Esophagus muscularis mucosa (tissue), 4 donors: ENCODE measurements around the gene JAKMIP1. TPM values are rescaled to one million over a fixed set of nuclear protein-coding genes. Genes with fewer than 3 reads are reported as not detected.

Source experiments
- DNase-seq: peaks from one replicate; pipeline ENCODE4 v3.0.0-alpha.2; 2017; ENCODE audit errors: extremely low spot score
- H3K27ac ChIP-seq, 4 donors: fragments of 200-600 bp; sonication (generic); replicated peaks in 1 of 4; 1 replicate in 3 of 4; 2 replicates in 1 of 4; pipeline ENCODE4 v1.5.1; 2016 to 2019; ENCODE audit warnings: mild to moderate bottlenecking in 1 of 4
- H3K27me3 ChIP-seq, 4 donors: fragments of 200-600 bp; sonication (generic); one replicate each; pipeline versions ENCODE4 v1.5.1 to v1.6.0; 2016 to 2019
- H3K36me3 ChIP-seq, 4 donors: fragments of 200-600 bp; sonication (generic); one replicate each; pipeline ENCODE4 v1.5.1; 2016 to 2019
- H3K4me1 ChIP-seq, 4 donors: fragments of 200-600 bp; sonication (generic); one replicate each; pipeline ENCODE4 v1.5.1; 2016 to 2019
- H3K4me3 ChIP-seq, 4 donors: fragments of 200-600 bp; sonication (generic); 1 replicate in 2 of 4; 2 replicates in 2 of 4; pipeline ENCODE4 v1.5.1; 2016 to 2019; ENCODE audit warnings: mild to moderate bottlenecking in 4 of 4, moderate library complexity in 1 of 4
- H3K9me3 ChIP-seq, 4 donors: fragments of 200-600 bp; sonication (generic); 1 replicate in 3 of 4; 2 replicates in 1 of 4; pipeline ENCODE4 v1.5.1; 2016 to 2019
- EP300 ChIP-seq: sonication (generic); formaldehyde crosslinking; IDR thresholded peaks from one replicate; pipeline ENCODE4 v1.6.1; 2017; ENCODE audit warnings: antibody characterized with exemption
- POLR2A ChIP-seq: fragments of 450-650 bp; IDR thresholded peaks from one replicate; pipeline ENCODE4 v1.6.1; 2017; ENCODE audit warnings: antibody characterized with exemption, moderate library complexity, mild to moderate bottlenecking, low read depth
- POLR2AphosphoS5 ChIP-seq, 2 donors: sonication (generic); formaldehyde crosslinking; IDR thresholded peaks; one replicate each; pipeline ENCODE4 v1.6.1; 2017; ENCODE audit warnings: antibody characterized with exemption in 2 of 2
- WGBS: methylation state at CpG from one replicate; pipeline ENCODE4 v1.1.5; 2018; 5-methylcytosine and 5-hydroxymethylcytosine counted together
- intact Hi-C: fragments of 100-400 bp; cut with DNase I; formaldehyde crosslinking; loops from one replicate; pipeline ENCODE4 v1.15.1; 2023
- total RNA-seq, 4 donors: library from RNA; depleted of rRNA; stranded (reverse); fragments of >200 nt; gene quantifications; one replicate each; pipeline versions ENCODE4 v1.1.0 to v1.2.1, GENCODE V29; 2016
- TF ChIP-seq, protein P1 (sequence below), 3 experiments: fragments of 200-600 bp in 2 of 3; fragments of 450-650 bp in 1 of 3; sonication (generic) in 2 of 3; IDR thresholded peaks; one replicate each; pipeline ENCODE4 v1.5.1; 2017 to 2019; ENCODE audit warnings: antibody characterized with exemption in 3 of 3, mild to moderate bottlenecking in 2 of 3, moderate library complexity in 1 of 3

The JAKMIP1 gene
- total RNA-seq, 4 donors from 2014 or later, result 0.57 to 2.8 (median 0.91) TPM

DNA sequence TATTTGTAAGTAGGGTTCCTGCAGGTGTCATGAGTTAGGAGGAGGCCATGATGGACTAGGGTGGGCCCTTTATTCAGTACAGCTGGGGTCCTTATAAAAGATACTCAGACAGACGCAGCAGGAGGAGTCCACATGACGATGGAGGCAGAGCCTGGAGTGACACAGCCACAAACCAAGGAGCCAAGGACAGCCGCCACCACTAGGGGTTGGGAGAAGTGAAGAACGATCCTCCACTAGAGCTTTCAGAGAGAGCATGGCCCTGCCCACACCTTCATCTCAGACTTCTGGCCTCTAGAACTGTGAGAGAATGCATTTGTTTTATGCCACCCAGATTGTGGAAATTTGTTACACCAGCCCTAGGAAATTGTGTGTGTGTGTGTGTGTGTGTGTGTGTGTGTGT is 31.1 kb downstream of the JAKMIP1 start:
- Histone ChIP-seq H3K36me3 (no peaks in the 10 kb centered on the region), H3K27ac (no peak overlapping the region), H3K9me3 (peaks cover 0 to 9% (median 5%) of the 10 kb centered on the region in 4 donors), H3K4me3 (no peak overlapping the region), H3K4me1 (no peaks in the 10 kb centered on the region), H3K27me3 (peaks cover 0 to 8% (median 0%) of the 10 kb centered on the region in 4 donors)
- TF ChIP-seq, protein P1, sequence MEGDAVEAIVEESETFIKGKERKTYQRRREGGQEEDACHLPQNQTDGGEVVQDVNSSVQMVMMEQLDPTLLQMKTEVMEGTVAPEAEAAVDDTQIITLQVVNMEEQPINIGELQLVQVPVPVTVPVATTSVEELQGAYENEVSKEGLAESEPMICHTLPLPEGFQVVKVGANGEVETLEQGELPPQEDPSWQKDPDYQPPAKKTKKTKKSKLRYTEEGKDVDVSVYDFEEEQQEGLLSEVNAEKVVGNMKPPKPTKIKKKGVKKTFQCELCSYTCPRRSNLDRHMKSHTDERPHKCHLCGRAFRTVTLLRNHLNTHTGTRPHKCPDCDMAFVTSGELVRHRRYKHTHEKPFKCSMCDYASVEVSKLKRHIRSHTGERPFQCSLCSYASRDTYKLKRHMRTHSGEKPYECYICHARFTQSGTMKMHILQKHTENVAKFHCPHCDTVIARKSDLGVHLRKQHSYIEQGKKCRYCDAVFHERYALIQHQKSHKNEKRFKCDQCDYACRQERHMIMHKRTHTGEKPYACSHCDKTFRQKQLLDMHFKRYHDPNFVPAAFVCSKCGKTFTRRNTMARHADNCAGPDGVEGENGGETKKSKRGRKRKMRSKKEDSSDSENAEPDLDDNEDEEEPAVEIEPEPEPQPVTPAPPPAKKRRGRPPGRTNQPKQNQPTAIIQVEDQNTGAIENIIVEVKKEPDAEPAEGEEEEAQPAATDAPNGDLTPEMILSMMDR (IDR thresholded peaks at IDR 0.05), result no peak
- TF ChIP-seq POLR2A (no peak), POLR2AphosphoS5 (IDR thresholded peaks at IDR 0.05) (no peak), EP300 (no peak)
- no peak for DNase-seq
- intact Hi-C loops, result no loop called here
- 80% methylated on average over 4 of the region's 4 CpGs for WGBS

DNA sequence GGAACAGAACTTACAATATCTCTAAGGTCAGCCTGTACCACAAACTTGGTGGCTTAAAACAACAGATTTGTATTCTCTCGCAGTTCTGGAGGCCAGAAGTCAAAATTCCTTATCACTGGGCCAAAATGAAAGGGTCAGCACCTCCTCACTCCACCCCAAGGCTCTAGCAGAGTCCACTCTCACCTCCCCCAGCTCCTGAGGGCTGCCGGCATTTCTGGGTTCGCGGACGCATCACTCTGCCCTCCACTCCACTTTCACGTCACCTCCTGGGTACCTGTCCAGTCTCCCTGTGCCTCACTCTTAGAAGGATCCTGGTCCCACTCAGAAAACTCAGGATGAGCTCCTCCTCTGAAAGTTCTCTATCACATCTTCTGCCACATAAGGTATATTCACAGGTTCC is 34.6 kb downstream of the JAKMIP1 start:
- intact Hi-C loops, result no loop called here
- Histone ChIP-seq H3K27me3 (peaks cover 0 to 8% (median 0%) of the 10 kb centered on the region in 4 donors), H3K36me3 (no peaks in the 10 kb centered on the region), H3K27ac (no peak overlapping the region), H3K9me3 (peaks cover 0 to 17% (median 12%) of the 10 kb centered on the region in 4 donors), H3K4me3 (no peak overlapping the region), H3K4me1 (no peaks in the 10 kb centered on the region)
- 89% methylated on average over 6 of the region's 6 CpGs for WGBS
- no peak for DNase-seq
- TF ChIP-seq EP300, result no peak
- TF ChIP-seq, protein P1 (IDR thresholded peaks at IDR 0.05), result no peak

DNA sequence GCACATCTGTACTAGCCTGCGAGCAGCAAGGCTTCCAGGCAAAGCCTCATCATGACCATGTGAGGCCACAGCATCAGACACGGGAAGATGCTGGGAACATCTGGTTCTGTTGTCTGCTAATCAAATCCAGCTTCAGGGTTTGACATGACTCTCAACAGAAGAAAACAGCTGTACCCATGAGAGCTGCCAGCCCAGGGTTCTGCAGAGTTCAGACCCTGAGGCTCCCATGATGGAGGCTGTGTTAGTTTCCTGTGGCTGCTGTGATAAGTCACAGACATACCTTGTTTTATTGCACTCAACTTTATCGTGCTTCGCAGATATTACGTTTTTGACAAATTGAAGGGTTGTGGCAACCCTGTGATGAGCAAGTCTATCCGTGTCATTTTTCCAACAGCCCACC is 37.5 kb downstream of the JAKMIP1 start:
- WGBS, result 87% methylated on average over 6 of the region's 6 CpGs
- Histone ChIP-seq H3K27me3 (peaks cover 0 to 8% (median 0%) of the 10 kb centered on the region in 4 donors), H3K4me1 (no peaks in the 10 kb centered on the region), H3K36me3 (no peaks in the 10 kb centered on the region), H3K4me3 (no peak overlapping the region), H3K27ac (no peak overlapping the region), H3K9me3 (peaks cover 0 to 17% (median 12%) of the 10 kb centered on the region in 4 donors)
- intact Hi-C loops, result no loop called here
- TF ChIP-seq POLR2AphosphoS5 (IDR thresholded peaks at IDR 0.05) (no peak), POLR2A (no peak), EP300 (no peak)
- TF ChIP-seq, protein P1 (IDR thresholded peaks at IDR 0.05), result no peak
- DNase-seq, result no peak

DNA sequence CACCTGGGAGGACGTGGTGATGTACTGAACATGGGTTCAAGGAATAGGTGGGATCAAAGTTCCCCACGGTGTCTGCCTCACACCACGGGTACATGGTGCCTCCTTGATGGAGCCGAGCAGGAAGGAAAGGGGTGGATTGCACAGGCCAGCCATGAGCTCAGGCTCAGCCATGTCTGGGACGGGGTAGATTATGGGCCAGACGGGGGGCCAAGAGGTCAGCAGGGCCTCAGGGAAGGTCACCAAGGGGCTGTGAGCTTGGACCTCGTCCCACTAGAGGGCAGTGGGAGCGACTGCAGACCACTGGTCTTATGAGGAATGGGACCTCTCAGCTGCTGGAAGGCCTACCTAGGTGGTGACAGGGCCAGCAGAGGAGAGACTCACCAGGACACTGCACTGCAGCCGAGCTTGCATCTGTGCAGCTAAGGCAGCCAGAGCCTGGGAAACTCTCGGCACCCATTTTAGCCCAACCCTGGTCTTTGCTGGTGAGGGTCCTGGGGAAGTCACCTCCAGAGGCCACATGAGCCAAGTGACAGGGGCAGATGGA is 38.4 kb downstream of the JAKMIP1 start:
- H3K27me3 ChIP-seq, result peaks cover 0 to 14% (median 0%) of the 10 kb centered on the region in 4 donors
- H3K36me3 ChIP-seq, result no peaks in the 10 kb centered on the region
- H3K9me3 ChIP-seq, result peaks cover 0 to 17% (median 12%) of the 10 kb centered on the region in 4 donors
- no peaks in the 10 kb centered on the region for H3K4me1 ChIP-seq
- H3K27ac ChIP-seq, result no peak overlapping the region
- DNase-seq, result no peak
- intact Hi-C loops, result no loop called here
- TF ChIP-seq POLR2AphosphoS5 (IDR thresholded peaks at IDR 0.05) (no peak), EP300 (no peak), POLR2A (no peak)
- TF ChIP-seq, protein P1 (IDR thresholded peaks at IDR 0.05), result no peak
- no peak overlapping the region for H3K4me3 ChIP-seq
- 79% methylated on average over 8 of the region's 10 CpGs for WGBS

DNA sequence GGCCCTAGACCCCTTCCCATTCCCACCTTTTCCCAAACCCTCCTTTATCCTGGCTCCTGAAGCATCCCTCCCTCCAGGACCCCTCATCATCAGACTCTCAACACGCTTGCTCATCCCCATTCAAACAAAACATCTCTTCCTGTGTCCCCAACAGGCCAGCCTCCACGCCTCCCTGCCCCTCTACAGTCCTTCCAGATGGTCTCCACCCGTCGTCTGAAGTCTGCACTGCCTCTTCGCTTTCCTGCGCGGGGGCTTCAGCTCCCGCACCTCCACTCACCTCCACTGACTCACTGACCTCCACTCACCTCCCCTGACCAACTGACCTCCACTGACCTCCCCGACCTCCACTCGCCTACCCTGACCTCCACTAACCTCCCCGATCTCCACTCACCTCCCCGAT is 39.8 kb downstream of the JAKMIP1 start:
- Histone ChIP-seq H3K36me3 (no peaks in the 10 kb centered on the region), H3K4me3 (no peak overlapping the region), H3K4me1 (no peaks in the 10 kb centered on the region), H3K27me3 (peaks cover 0 to 12% (median 0%) of the 10 kb centered on the region in 4 donors), H3K9me3 (peaks cover 0 to 17% (median 12%) of the 10 kb centered on the region in 4 donors), H3K27ac (no peak overlapping the region)
- intact Hi-C loops, result no loop called here
- no peak for DNase-seq
- TF ChIP-seq POLR2AphosphoS5 (IDR thresholded peaks at IDR 0.05) (no peak), EP300 (no peak), POLR2A (no peak)
- TF ChIP-seq, protein P1 (IDR thresholded peaks at IDR 0.05), result no peak
- WGBS, result 87% methylated on average over 12 of the region's 12 CpGs
